Gastroesophageal sphincter (tissue), 4 donors: ENCODE measurements around the gene ADGRL2. TPM values are rescaled to one million over a fixed set of nuclear protein-coding genes. Genes with fewer than 3 reads are reported as not detected.
"Not testable (repeated sequence)": the region's sequence is repeated elsewhere in the genome, so short reads cannot be mapped to it uniquely, and the experiment has no call there.

Experiments used
- ATAC-seq: fragments of 150-250 bp; one replicate; pipeline ENCODE4 v1.9.1; 2016; ENCODE audit warnings: mild to moderate bottlenecking, moderate library complexity
- H3K27ac ChIP-seq, 4 donors: fragments of 200-600 bp; sonication (generic) in 3 of 4; 1 replicate in 3 of 4; 2 replicates in 1 of 4; pipeline ENCODE4 v1.5.1; 2016 to 2019
- H3K27me3 ChIP-seq: fragments of 200-600 bp; sonication (generic); one replicate; pipeline ENCODE4 v1.5.1; 2019
- H3K36me3 ChIP-seq, 2 donors: fragments of 200-600 bp; sonication (generic); one replicate each; pipeline ENCODE4 v1.5.1; 2019; ENCODE audit warnings: control low read depth in 1 of 2
- H3K4me1 ChIP-seq, 3 donors: fragments of 200-600 bp; sonication (generic); 1 replicate in 2 of 3; 2 replicates in 1 of 3; pipeline ENCODE4 v1.5.1; 2016 to 2019; ENCODE audit warnings: control low read depth in 2 of 3
- H3K4me3 ChIP-seq, 2 donors: fragments of 200-600 bp; sonication (generic); one replicate each; pipeline ENCODE4 v1.5.1; 2019; ENCODE audit warnings: mild to moderate bottlenecking in 1 of 2, moderate library complexity in 1 of 2
- H3K9me3 ChIP-seq, 3 donors: fragments of 200-600 bp; sonication (generic); one replicate each; pipeline ENCODE4 v1.5.1; 2017 to 2019; ENCODE audit warnings: control low read depth in 2 of 3
- EP300 ChIP-seq: sonication (generic); formaldehyde crosslinking; IDR thresholded peaks from one replicate; pipeline ENCODE4 v1.6.1; 2017; ENCODE audit warnings: antibody characterized with exemption, mild to moderate bottlenecking
- POLR2A ChIP-seq, 2 donors: fragments of 450-650 bp; IDR thresholded peaks; one replicate each; pipeline ENCODE4 v1.6.1; 2017; ENCODE audit warnings: antibody characterized with exemption in 2 of 2, mild to moderate bottlenecking in 2 of 2, moderate library complexity in 1 of 2
- POLR2AphosphoS5 ChIP-seq: sonication (generic); formaldehyde crosslinking; IDR thresholded peaks from one replicate; pipeline ENCODE4 v1.6.1; 2017; ENCODE audit warnings: antibody characterized with exemption
- WGBS, 2 donors: methylation state at CpG; one replicate each; pipeline ENCODE4 v1.1.5; 2018; ENCODE audit warnings: low coverage in 1 of 2; 5-methylcytosine and 5-hydroxymethylcytosine counted together
- total RNA-seq, 4 donors: library from RNA; depleted of rRNA; stranded (reverse); fragments of >200 nt; gene quantifications; one replicate each; pipeline ENCODE4 v1.1.0, GENCODE V29; 2016
- TF ChIP-seq, protein P1 (sequence below), 4 experiments: fragments of 200-600 bp in 2 of 4; fragments of 450-650 bp in 2 of 4; sonication (generic) in 1 of 4; IDR thresholded peaks; one replicate each; pipeline ENCODE4 v1.5.1; 2017 to 2019; ENCODE audit warnings: antibody characterized with exemption in 4 of 4, mild to moderate bottlenecking in 2 of 4, moderate library complexity in 2 of 4

The ADGRL2 gene
- total RNA-seq, 4 donors from 2014 or later, result 68.9 to 141 (median 83.8) TPM

DNA sequence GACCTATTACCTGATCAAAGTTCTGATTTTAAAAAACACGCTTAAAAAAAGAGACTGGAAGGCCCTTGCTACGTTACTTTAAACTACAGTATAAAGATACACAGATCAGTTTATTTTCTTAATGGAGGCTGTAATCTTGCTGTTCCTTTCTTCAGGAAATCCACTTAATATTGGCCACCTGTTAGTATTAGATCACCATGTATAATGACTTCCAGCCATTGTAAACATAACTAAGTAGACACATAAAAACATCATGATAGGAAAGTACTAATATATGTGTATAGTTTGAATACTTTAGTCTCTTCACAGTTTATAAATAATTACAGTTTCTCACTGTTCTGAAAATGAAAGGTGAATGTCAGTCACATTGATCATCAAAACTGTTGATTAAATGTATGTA is 68.6 kb downstream of the ADGRL2 start:
- H3K4me1 ChIP-seq, result peaks cover 0 to 40% (median 4%) of the 10 kb centered on the region in 3 donors
- no peaks in the 10 kb centered on the region for H3K27me3 ChIP-seq
- 40 to 70% methylated on average over 2 of the region's 2 CpGs for WGBS, 2 donors
- no peaks in the 10 kb centered on the region for H3K36me3 ChIP-seq
- H3K27ac ChIP-seq, result no peak overlapping the region
- no peaks in the 10 kb centered on the region for H3K9me3 ChIP-seq
- H3K4me3 ChIP-seq, result no peak overlapping the region
- ATAC-seq, result no peak
- TF ChIP-seq POLR2AphosphoS5, result no peak
- TF ChIP-seq, protein P1, sequence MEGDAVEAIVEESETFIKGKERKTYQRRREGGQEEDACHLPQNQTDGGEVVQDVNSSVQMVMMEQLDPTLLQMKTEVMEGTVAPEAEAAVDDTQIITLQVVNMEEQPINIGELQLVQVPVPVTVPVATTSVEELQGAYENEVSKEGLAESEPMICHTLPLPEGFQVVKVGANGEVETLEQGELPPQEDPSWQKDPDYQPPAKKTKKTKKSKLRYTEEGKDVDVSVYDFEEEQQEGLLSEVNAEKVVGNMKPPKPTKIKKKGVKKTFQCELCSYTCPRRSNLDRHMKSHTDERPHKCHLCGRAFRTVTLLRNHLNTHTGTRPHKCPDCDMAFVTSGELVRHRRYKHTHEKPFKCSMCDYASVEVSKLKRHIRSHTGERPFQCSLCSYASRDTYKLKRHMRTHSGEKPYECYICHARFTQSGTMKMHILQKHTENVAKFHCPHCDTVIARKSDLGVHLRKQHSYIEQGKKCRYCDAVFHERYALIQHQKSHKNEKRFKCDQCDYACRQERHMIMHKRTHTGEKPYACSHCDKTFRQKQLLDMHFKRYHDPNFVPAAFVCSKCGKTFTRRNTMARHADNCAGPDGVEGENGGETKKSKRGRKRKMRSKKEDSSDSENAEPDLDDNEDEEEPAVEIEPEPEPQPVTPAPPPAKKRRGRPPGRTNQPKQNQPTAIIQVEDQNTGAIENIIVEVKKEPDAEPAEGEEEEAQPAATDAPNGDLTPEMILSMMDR (IDR thresholded peaks at IDR 0.05), result no peak
- no peak for TF ChIP-seq POLR2A (IDR thresholded peaks at IDR 0.05)
- TF ChIP-seq EP300, result no peak

GRCh38 chr1:81871091-81871490 is 70.4 kb downstream of the ADGRL2 start:
- not testable (repeated sequence) for H3K27ac ChIP-seq, H3K4me3 ChIP-seq, H3K36me3 ChIP-seq, H3K27me3 ChIP-seq, ATAC-seq, H3K9me3 ChIP-seq
- WGBS, 2 donors, result 100% methylated on average over 1 of the region's 3 CpGs; no CpG with 5 or more reads in 1 of the 2 donors
- H3K4me1 ChIP-seq, result peaks cover 0 to 42% (median 4%) of the 10 kb centered on the region in 3 donors

GRCh38 chr1:81873946-81874345 is 73.2 kb downstream of the ADGRL2 start:
- H3K27me3 ChIP-seq, result no peaks in the 10 kb centered on the region
- TF ChIP-seq POLR2AphosphoS5, result no peak
- H3K9me3 ChIP-seq, result no peaks in the 10 kb centered on the region
- no peak overlapping the region for H3K27ac ChIP-seq
- 18 to 38% methylated on average over 1 of the region's 1 CpG for WGBS, 2 donors
- H3K4me1 ChIP-seq, result peaks cover 0 to 50% (median 6%) of the 10 kb centered on the region in 3 donors
- ATAC-seq, result no peak
- H3K4me3 ChIP-seq, result no peak overlapping the region
- H3K36me3 ChIP-seq, result no peaks in the 10 kb centered on the region

DNA sequence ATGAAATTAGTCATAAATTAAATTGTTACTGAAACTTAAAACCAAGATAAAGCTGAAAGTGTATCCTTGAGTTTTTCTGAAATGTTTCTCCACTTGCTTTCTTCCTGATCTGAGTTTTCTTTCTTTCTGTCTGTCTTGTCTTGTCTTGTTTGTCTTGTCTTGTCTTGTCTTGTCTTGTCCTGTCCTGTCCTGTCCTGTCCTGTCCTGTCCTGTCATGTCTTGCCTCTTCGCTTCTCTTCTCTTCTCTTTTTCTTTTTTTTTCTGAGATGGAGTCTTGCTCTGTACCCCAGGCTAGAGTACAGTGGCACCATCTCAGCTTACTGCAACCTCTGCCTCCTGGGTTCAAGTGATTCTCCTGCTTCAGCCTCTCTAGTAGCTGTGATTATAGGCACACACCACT is 73.7 kb downstream of the ADGRL2 start:
- Histone ChIP-seq H3K27ac (no peak overlapping the region), H3K27me3 (no peaks in the 10 kb centered on the region), H3K4me1 (peaks cover 0 to 53% (median 6%) of the 10 kb centered on the region in 3 donors), H3K36me3 (no peaks in the 10 kb centered on the region), H3K9me3 (no peaks in the 10 kb centered on the region), H3K4me3 (no peak overlapping the region)
- 83 to 93% methylated on average over 1 of the region's 1 CpG for WGBS, 2 donors
- TF ChIP-seq POLR2A (IDR thresholded peaks at IDR 0.05), result no peak
- TF ChIP-seq, protein P1 (IDR thresholded peaks at IDR 0.05), result no peak
- TF ChIP-seq POLR2AphosphoS5, result no peak
- no peak for TF ChIP-seq EP300
- no peak for ATAC-seq

DNA sequence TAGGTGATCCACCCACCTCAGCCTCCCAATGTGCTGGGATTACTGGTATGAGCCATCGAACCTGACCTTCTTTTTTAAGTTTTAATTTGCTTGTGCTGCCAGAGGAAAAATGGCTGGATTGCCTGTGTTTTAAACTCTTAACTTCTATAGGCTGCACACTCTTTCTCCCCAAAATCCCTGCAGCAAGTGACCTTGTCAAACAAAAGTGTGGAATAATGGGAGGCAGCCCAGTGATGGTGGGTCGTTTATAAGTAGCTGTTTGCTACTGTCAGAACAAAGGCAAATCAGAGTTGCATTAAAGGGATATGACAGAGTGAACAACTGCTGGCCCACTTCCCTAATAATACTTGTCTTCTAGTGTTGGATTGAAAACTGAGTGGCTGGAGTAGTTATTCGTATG is 74.2 kb downstream of the ADGRL2 start:
- Histone ChIP-seq H3K4me3 (no peak overlapping the region), H3K4me1 (peaks cover 0 to 53% (median 6%) of the 10 kb centered on the region in 3 donors), H3K9me3 (no peaks in the 10 kb centered on the region), H3K27me3 (no peaks in the 10 kb centered on the region), H3K36me3 (no peaks in the 10 kb centered on the region), H3K27ac (no peak overlapping the region)
- ATAC-seq, result no peak
- TF ChIP-seq EP300 (no peak), POLR2AphosphoS5 (no peak), POLR2A (IDR thresholded peaks at IDR 0.05) (no peak)
- TF ChIP-seq, protein P1 (IDR thresholded peaks at IDR 0.05), result no peak
- 72% methylated on average over 3 of the region's 3 CpGs for WGBS, 2 donors

DNA sequence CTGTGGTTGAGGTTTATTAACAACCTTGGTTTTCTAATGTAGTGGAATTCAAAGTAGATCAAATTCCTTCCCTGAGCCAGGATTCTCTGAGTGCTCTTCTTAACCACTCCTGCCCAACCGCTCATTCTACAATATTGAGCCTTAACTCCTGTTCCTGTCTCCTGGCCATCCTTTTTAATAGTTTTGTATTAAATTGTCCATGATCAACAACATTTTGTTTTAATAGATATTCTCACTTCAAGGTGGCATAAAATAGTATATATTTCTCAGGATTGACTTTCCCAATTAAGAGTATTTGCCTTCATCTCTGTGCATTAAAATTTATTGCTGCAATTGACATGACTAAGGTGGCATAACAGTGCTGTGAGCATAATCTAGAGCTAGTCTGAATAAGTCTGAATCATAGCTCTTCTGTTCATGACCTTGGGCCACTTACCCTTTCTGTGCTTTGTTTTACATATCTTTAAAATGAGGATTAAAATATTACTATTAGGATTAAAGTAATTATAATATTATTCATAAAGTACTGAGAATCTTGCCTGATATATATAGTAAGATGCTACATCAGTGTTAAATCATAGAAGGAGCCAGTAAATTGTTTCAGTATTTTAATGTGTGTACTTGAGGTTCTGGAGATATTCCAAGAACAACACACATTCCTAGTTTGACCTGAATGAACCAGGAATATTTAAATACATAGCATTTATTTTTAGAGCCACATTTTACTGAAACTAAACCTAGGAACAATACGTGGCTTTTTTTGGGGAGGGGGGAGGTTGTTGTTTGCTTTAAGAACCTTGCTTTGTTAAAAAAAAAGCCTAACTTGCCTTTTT is 76.4 kb downstream of the ADGRL2 start:
- ATAC-seq, result no peak
- TF ChIP-seq, protein P1 (IDR thresholded peaks at IDR 0.05), result no peak
- TF ChIP-seq EP300 (no peak), POLR2AphosphoS5 (no peak)
- H3K27me3 ChIP-seq, result no peaks in the 10 kb centered on the region
- 24 to 66% methylated on average over 1 to 2 of the region's 2 CpGs for WGBS, 2 donors
- no peaks in the 10 kb centered on the region for H3K9me3 ChIP-seq
- peaks cover 0 to 53% (median 6%) of the 10 kb centered on the region in 3 donors for H3K4me1 ChIP-seq
- no peak overlapping the region for H3K27ac ChIP-seq
- H3K36me3 ChIP-seq, result no peaks in the 10 kb centered on the region
- no peak overlapping the region for H3K4me3 ChIP-seq
